ENCODE results near the gene KRTAP10-5. TPM values are rescaled to one million over a fixed set of nuclear protein-coding genes. Genes with fewer than 3 reads are reported as not detected.
"Not testable (repeated sequence)": the region's sequence is repeated elsewhere in the genome, so short reads cannot be mapped to it uniquely, and the experiment has no call there.

Gene KRTAP10-5
- total and polyA plus RNA-seq, 8 donors: not detected

DNA sequence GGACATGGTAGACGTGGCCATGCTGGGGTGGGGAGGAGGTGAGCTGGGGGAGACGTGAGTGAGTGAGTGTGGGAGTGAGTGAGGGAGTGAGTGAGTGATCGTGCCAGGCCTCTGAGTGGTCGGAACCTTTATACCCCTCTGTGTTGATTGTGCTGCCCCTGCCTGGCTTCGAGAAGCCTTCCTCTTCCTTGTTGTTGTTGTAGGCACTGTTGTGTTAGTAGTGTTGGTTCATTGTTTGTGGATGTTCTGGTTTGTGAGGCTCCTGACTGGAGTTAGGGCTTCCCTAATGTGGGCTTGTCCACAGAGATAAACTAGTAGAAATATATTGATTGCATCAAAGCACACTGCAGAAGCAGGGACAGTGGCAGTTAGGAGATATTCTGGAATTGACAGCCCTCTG, 21.7 kb downstream of the KRTAP10-5 start, which contains the start of gene KRTAP10-3:
KRTAP10-3 (minus strand) TSS at position 101 of the 400 bp plus-strand sequence; CDS start at position 21, 80 bp downstream.
- 53 to 59% methylated on average over 5 of the region's 5 CpGs for WGBS, 2 donors
- FAIRE-seq (no peak), ATAC-seq (no peak), DNase-seq (no peak)
- TF ChIP-seq, protein P1, sequence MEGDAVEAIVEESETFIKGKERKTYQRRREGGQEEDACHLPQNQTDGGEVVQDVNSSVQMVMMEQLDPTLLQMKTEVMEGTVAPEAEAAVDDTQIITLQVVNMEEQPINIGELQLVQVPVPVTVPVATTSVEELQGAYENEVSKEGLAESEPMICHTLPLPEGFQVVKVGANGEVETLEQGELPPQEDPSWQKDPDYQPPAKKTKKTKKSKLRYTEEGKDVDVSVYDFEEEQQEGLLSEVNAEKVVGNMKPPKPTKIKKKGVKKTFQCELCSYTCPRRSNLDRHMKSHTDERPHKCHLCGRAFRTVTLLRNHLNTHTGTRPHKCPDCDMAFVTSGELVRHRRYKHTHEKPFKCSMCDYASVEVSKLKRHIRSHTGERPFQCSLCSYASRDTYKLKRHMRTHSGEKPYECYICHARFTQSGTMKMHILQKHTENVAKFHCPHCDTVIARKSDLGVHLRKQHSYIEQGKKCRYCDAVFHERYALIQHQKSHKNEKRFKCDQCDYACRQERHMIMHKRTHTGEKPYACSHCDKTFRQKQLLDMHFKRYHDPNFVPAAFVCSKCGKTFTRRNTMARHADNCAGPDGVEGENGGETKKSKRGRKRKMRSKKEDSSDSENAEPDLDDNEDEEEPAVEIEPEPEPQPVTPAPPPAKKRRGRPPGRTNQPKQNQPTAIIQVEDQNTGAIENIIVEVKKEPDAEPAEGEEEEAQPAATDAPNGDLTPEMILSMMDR (IDR thresholded peaks at IDR 0.05): no peak
- no peaks in the 10 kb centered on the region for H3K4me1 ChIP-seq
- H3K36me3 ChIP-seq: no peaks in the 10 kb centered on the region
- intact Hi-C loops (cut with DNase I): no loop called here
- H3K9me3 ChIP-seq: no peaks in the 10 kb centered on the region
- H3K27ac ChIP-seq: no peak within 1 kb of the TSS
- H3K27me3 ChIP-seq: peaks cover 0 to 15% (median 0%) of the 10 kb centered on the region in 4 donors
- no peak within 1 kb of the TSS for H3K4me3 ChIP-seq

DNA sequence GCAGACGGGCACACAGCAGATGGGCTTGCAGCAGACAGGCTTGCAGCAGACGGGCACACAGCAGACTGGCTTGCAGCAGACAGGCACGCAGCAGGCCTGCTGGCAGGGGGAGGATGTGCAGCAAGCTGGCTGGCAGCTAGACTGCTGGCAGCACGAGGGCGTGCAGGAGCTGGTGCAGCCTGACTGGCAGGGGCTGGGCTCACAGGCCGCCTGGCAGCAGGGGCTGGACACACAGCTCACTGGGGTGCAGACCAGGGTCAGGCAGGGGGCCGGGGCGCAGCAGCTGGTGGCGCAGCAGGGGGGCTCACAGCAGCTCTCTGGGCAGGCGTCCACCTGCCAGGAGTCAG, 22.1 kb downstream of the KRTAP10-5 start:
- H3K4me3 ChIP-seq; H3K36me3 ChIP-seq; H3K27ac ChIP-seq; intact Hi-C loops (cut with DNase I); H3K9me3 ChIP-seq; ATAC-seq; FAIRE-seq; H3K4me1 ChIP-seq: not testable (repeated sequence)
- 51 to 70% methylated on average over 6 to 10 of the region's 10 CpGs for WGBS, 2 donors
- DNase-seq: peak in 1 of 6 donors; percentile 38
- peaks cover 0 to 15% (median 0%) of the 10 kb centered on the region in 4 donors for H3K27me3 ChIP-seq

- Histone ChIP-seq H3K4me3 (no peak overlapping the region), H3K27me3 (peaks cover 0 to 15% (median 0%) of the 10 kb centered on the region in 4 donors), H3K36me3 (no peaks in the 10 kb centered on the region), H3K27ac (no peak overlapping the region), H3K9me3 (no peaks in the 10 kb centered on the region), H3K4me1 (no peaks in the 10 kb centered on the region)
- peak in 1 of 6 donors; percentile 57 for DNase-seq
- ATAC-seq: no peak
- intact Hi-C loops (cut with DNase I): no loop called here
- 29 to 39% methylated on average over 30 of the region's 30 CpGs for whole genome bisulfite sequencing, 2 donors
- TF ChIP-seq, protein P1 (IDR thresholded peaks at IDR 0.05): no peak
- FAIRE-seq: no peak
Observed at GRCh38 chr21:44557491-44558328, 22.7 kb downstream of the KRTAP10-5 start.

DNA sequence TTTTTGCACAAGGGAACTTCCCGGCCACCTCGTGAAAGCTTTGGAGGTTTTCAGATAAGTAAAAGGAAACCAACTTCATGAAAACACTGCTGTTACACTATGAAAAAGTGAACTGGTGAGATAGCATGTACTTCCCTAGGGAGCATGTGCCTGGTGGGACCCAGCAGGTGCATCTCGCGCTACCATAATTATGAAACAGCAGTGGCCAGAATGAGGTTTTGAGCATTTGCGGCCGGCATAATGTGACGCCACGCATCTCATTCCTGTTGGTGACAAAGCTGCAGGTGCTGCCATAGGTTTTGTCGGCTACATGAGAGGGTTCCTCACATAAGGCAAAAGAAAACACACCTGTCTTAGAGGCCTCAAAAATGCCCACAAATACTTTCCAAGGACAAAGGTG, 23.5 kb downstream of the KRTAP10-5 start:
- no peaks in the 10 kb centered on the region for H3K4me1 ChIP-seq
- H3K27ac ChIP-seq: no peak overlapping the region
- TF ChIP-seq, protein P1 (IDR thresholded peaks at IDR 0.05): no peak
- no peaks in the 10 kb centered on the region for H3K9me3 ChIP-seq
- H3K4me3 ChIP-seq: no peak overlapping the region
- intact Hi-C loops (cut with DNase I): no loop called here
- 48 to 49% methylated on average over 9 of the region's 9 CpGs for WGBS, 2 donors
- peaks cover 0 to 15% (median 0%) of the 10 kb centered on the region in 4 donors for H3K27me3 ChIP-seq
- FAIRE-seq: no peak
- no peak for ATAC-seq
- DNase-seq: no peak
- no peaks in the 10 kb centered on the region for H3K36me3 ChIP-seq

DNA sequence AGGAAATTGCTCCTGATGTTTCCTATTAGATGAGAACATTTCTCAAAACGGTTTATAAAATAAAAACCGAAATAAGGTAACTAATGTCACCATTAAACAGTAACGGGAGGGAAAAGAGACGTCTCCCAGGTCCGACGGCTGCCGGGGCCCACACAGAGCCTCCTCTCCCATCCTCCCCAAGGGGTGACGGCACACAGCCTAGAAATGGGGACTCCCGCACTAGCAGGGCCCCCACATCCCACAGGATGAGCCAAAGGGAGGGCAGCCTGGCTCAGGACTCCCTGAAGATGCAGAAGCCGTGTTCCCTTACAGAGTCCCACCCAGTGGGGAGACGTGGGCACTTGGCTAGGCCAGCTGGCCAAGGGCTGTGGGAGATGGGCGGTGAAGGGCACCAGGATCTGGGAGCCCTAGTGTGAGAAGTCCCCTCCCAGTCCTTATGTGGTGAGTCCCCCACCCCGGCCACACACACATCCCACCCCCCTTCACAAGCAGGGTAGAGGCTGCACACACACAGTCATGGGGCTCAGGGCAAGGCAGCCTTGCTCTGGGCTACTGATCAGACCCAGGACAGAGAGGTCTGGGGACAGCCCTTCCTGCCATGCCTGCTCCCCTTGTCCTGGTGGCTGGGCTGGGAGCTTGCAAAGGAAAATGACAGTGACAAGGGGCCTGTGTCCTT, 25.1 kb downstream of the KRTAP10-5 start:
- Histone ChIP-seq H3K4me1 (no peaks in the 10 kb centered on the region), H3K9me3 (no peaks in the 10 kb centered on the region), H3K27me3 (peaks cover 0 to 15% (median 0%) of the 10 kb centered on the region in 4 donors), H3K27ac (no peak overlapping the region), H3K36me3 (no peaks in the 10 kb centered on the region), H3K4me3 (no peak overlapping the region)
- WGBS, 2 donors: 67 to 78% methylated on average over 13 of the region's 13 CpGs
- intact Hi-C loops (cut with DNase I): no loop called here
- no peak for FAIRE-seq
- TF ChIP-seq, protein P1 (IDR thresholded peaks at IDR 0.05): no peak
- no peak for DNase-seq
- no peak for ATAC-seq

All from pancreas (tissue), 10 donors.